Measurements from ENCODE around the gene OPN4. TPM values are rescaled to one million over a fixed set of nuclear protein-coding genes. Genes with fewer than 3 reads are reported as not detected.

OPN4 gene
- total RNA-seq, 1 donor from 2014 or later: not detected

DNA sequence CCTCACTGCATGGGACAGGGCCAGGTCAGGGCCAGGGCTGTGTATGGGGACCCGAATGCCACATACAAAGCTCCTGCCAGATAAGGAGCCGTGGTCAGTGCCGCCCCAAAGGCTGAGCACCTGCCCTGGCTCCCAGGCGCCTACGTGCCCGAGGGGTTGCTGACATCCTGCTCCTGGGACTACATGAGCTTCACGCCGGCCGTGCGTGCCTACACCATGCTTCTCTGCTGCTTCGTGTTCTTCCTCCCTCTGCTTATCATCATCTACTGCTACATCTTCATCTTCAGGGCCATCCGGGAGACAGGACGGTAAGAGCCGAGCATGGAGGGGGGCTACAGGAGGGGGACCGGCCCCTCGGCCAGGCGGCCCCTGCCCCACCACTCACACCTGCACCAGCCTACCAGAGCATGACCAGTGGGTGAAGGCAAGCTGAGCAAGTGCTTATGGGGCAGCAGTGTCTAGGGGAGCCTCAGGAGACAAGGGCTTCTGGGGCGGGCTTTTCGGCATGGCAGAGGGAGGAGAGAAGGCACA is 4.9 kb downstream of the OPN4 start:
- Histone ChIP-seq H3K4me1 (no peaks in the 10 kb centered on the region), H3K9me3 (no peaks in the 10 kb centered on the region), H3K27ac (no peak overlapping the region), H3K27me3 (ENCODE audit: low read depth) (no peaks in the 10 kb centered on the region), H3K36me3 (no peaks in the 10 kb centered on the region), H3K4me3 (no peak overlapping the region)
- no peak for ATAC-seq
- intact Hi-C loops (cut with DNase I): no loop called here
- DNase-seq: peak; percentile 37
- TF ChIP-seq, protein P1, sequence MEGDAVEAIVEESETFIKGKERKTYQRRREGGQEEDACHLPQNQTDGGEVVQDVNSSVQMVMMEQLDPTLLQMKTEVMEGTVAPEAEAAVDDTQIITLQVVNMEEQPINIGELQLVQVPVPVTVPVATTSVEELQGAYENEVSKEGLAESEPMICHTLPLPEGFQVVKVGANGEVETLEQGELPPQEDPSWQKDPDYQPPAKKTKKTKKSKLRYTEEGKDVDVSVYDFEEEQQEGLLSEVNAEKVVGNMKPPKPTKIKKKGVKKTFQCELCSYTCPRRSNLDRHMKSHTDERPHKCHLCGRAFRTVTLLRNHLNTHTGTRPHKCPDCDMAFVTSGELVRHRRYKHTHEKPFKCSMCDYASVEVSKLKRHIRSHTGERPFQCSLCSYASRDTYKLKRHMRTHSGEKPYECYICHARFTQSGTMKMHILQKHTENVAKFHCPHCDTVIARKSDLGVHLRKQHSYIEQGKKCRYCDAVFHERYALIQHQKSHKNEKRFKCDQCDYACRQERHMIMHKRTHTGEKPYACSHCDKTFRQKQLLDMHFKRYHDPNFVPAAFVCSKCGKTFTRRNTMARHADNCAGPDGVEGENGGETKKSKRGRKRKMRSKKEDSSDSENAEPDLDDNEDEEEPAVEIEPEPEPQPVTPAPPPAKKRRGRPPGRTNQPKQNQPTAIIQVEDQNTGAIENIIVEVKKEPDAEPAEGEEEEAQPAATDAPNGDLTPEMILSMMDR (IDR thresholded peaks at IDR 0.05): no peak

GRCh38 chr10:86659721-86660453 is 5.5 kb downstream of the OPN4 start:
- Histone ChIP-seq H3K4me1 (no peaks in the 10 kb centered on the region), H3K27me3 (ENCODE audit: low read depth) (no peaks in the 10 kb centered on the region), H3K27ac (no peak overlapping the region), H3K36me3 (no peaks in the 10 kb centered on the region), H3K4me3 (no peak overlapping the region), H3K9me3 (no peaks in the 10 kb centered on the region)
- DNase-seq (peak; percentile 39), ATAC-seq (no peak)
- intact Hi-C loops (cut with DNase I): no loop called here
- TF ChIP-seq, protein P1 (IDR thresholded peaks at IDR 0.05): no peak

DNA sequence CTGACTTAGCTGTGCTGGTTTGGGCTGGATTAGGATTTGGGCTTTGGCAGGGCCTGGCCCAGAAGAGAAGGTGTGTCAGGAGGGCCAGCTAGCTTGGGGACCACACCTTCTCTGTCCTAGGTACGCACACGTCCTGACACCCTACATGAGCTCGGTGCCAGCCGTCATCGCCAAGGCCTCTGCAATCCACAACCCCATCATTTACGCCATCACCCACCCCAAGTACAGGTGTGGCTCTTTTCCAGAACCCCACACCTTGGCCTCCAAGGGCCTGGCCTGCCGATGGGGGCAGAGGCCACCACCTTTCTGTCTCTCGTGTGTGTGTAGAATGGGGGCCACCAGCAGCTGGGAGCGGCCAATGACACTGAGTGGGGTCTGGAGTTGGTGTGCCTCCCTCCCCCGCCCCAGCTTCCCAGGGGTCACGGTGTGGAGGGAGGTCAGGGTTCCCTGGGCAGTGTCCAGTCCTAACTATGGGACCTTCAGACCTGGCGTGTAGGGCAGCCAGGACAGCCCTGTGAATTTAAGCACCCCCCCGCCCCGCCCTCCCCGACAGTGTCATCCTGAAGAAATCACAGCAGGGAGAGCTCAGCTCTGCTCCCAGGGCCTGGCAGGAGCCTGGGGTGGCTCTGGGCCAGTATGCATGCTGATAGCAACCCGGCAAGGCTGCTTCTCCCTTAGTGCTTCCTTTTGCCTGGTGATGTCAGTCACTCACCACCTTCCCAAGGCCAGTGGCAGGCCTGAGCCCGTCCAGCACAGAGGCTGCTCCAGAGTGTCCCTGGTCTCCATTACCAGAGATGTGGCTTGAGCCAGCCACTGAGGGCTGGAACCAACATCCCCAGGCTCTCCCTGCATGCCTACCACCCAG is 7.0 kb downstream of the OPN4 start:
- Histone ChIP-seq H3K27me3 (ENCODE audit: low read depth) (no peaks in the 10 kb centered on the region), H3K4me1 (no peaks in the 10 kb centered on the region), H3K9me3 (no peaks in the 10 kb centered on the region), H3K27ac (no peak overlapping the region), H3K36me3 (no peaks in the 10 kb centered on the region), H3K4me3 (no peak overlapping the region)
- peak; percentile 15 to 43 for ATAC-seq
- intact Hi-C loops (cut with DNase I): no loop called here
- DNase-seq: peak; percentile 52
- TF ChIP-seq, protein P1 (IDR thresholded peaks at IDR 0.05): no peak

DNA sequence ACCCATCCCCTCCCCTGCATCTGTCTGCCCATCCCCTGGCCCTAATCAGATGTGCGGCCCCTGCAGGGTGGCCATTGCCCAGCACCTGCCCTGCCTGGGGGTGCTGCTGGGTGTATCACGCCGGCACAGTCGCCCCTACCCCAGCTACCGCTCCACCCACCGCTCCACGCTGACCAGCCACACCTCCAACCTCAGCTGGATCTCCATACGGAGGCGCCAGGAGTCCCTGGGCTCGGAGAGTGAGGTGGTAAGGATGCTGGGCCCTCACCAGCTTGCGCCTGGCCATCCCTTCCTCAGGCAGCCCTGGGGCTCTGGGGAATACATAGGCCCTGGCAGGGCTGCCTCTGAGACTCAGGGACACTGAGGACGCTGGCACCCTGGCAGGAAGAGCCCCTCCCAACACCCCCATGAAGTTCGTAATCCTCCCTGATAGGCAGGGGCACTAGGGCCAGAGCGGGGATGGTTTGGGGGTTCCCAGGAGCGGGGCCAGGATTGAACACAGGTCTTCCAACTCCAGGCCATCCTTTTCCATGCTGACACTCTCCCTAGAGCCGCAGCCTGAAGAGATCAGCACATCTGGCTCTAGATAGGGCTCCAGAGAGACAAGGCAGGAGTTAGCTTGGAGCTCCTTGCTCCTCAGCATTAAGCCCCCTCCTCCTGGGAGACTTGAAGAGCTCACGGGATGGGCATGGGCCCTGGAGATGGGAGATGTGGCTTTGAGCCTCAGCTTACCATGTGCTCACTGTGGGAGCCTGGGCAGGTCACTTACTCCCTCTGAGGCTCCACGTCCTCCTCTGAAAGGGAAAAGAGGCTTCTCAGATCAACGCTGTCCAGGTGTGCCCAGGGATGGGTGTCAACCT is 8.1 kb downstream of the OPN4 start:
- H3K4me1 ChIP-seq: no peaks in the 10 kb centered on the region
- H3K27me3 ChIP-seq (ENCODE audit: low read depth): peaks cover under 1% of the 10 kb centered on the region
- no peaks in the 10 kb centered on the region for H3K9me3 ChIP-seq
- ATAC-seq: no peak
- DNase-seq: peak; percentile 32
- intact Hi-C loops (cut with DNase I): no loop called here
- no peak overlapping the region for H3K4me3 ChIP-seq
- no peak overlapping the region for H3K27ac ChIP-seq
- TF ChIP-seq, protein P1 (IDR thresholded peaks at IDR 0.05): no peak
- no peaks in the 10 kb centered on the region for H3K36me3 ChIP-seq

DNA sequence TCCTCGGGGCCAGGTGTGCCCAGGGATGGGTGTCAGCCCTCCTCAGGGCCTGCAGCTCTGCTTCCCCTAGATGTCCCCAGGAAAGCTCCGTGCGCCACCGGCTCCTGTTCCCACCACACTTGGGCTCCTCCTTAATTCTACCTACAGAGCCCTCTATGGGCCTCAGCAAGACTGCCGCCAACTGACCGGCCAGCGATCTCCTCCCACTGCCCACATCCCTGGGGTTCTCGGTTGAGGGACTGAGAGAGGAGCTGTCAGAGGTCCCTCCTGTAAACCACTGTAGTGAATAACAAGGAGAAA is 8.6 kb downstream of the OPN4 start:
- no peaks in the 10 kb centered on the region for H3K9me3 ChIP-seq
- TF ChIP-seq, protein P1 (IDR thresholded peaks at IDR 0.05): no peak
- ATAC-seq (no peak), DNase-seq (peak; percentile 35)
- H3K36me3 ChIP-seq: no peaks in the 10 kb centered on the region
- H3K27me3 ChIP-seq (ENCODE audit: low read depth): peaks cover 4% of the 10 kb centered on the region
- H3K27ac ChIP-seq: no peak overlapping the region
- intact Hi-C loops (cut with DNase I): no loop called here
- no peak overlapping the region for H3K4me3 ChIP-seq
- no peaks in the 10 kb centered on the region for H3K4me1 ChIP-seq

Measured in lower lobe of right lung (tissue), 2 donors.